ENCODE results near the gene SLC17A9.

DNA sequence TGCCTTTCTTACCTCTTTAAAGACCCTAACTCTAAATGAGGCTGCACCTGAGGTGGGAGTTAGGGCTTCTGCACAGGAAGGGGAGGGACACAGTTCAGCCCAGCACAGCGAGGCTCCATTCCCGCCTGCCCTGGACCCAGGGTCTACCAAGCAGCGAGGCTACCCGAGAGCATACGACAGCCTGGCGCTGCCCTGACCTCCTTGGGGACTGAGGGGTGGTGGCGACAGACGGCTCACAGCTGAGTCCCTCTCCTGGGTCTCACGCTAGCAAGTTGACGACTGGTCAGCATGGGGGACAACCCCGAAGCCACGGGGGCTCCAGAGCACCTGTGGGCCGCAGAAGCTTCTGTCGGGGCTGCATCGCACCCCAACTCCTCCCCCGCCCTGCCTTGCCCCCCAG lies 24.4 kb downstream of the SLC17A9 start:
- TF ChIP-seq POLR2A (IDR thresholded peaks at IDR 0.05), result no peak
- TF ChIP-seq, protein P1, sequence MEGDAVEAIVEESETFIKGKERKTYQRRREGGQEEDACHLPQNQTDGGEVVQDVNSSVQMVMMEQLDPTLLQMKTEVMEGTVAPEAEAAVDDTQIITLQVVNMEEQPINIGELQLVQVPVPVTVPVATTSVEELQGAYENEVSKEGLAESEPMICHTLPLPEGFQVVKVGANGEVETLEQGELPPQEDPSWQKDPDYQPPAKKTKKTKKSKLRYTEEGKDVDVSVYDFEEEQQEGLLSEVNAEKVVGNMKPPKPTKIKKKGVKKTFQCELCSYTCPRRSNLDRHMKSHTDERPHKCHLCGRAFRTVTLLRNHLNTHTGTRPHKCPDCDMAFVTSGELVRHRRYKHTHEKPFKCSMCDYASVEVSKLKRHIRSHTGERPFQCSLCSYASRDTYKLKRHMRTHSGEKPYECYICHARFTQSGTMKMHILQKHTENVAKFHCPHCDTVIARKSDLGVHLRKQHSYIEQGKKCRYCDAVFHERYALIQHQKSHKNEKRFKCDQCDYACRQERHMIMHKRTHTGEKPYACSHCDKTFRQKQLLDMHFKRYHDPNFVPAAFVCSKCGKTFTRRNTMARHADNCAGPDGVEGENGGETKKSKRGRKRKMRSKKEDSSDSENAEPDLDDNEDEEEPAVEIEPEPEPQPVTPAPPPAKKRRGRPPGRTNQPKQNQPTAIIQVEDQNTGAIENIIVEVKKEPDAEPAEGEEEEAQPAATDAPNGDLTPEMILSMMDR (IDR thresholded peaks at IDR 0.05), result no peak

Data from esophagus squamous epithelium (tissue), 4 donors.